CD4-positive, alpha-beta T cell treated with Interleukin-12 subunit alpha and Interleukin-12 subunit beta, for 1 hour (primary cell): ENCODE data around the gene ZNF740.
A peak's percentile ranks its signal among the peaks of the same experiment; 100 is the strongest.
"Not testable (repeated sequence)": the region's sequence is repeated elsewhere in the genome, so short reads cannot be mapped to it uniquely, and the experiment has no call there.

ENCODE experiments used
- DNase-seq: peaks from one replicate; pipeline ENCODE4 v3.0.0-alpha.2; 2020

Gene ZNF740, protein sequence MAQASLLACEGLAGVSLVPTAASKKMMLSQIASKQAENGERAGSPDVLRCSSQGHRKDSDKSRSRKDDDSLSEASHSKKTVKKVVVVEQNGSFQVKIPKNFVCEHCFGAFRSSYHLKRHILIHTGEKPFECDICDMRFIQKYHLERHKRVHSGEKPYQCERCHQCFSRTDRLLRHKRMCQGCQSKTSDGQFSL

DNA sequence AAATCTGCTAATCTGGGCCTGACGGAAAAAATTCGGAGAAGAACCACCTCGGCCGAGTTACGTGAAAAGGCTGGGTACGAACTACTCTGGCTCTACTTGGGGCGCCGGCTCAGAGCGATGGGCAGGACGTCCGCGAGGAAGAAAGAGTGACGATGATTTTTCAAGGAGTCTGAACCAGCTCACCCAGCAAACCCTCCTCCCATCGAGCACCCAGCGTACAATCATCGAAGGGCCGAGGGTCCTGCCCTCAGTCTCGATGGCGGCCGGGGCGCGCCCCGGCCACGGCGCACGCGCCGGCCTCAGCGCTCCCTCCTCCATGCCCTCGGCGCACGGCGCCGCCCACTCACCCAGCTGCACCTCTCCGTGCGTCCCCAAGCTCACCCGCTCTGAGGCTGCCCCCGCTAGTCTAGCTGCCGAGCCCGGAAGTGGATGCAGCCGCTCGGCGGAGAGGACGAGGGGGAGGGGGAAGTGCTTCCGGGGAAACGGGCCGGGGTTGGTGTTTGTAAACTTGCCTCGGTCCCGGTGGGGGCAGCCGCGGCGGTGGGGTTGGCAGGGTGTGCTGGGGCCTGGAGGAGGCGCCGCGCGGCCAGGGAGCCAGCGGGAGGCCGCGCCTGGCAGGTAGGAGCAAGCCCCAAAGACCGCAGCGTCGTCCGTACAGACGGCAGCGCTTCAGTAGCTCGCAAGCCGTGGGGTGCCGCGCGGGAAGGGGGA, at the start of gene ZNF740, which contains the start of gene CSAD:
TSS of gene ZNF740 (plus strand) at position 503 of the 711 bp plus-strand sequence. CDS start 1,262 bp downstream, outside the sequence.
TSS of gene CSAD (minus strand) at position 706 of the 711 bp plus-strand sequence. CDS start 7,455 bp downstream, outside the sequence.
- DNase-seq, result peak; percentile 98

DNA sequence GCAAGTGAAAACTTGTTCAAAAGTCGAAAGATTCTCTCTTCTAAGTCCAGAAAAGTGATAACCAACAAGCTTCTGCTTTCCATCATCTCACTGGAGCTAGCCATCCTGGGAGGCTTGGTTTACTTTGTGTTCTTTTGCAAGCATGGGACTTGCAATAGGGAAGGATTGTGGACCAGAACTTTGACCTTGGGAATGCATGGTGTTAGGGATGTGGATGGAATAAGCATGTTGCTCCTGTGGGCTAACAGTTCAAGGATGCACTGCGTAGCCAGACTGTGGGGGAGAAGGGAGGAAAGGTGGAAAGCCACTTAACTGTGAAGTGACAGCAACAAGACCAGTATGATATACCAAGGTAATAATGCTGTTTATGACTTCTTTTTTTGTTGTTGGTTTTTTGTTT, 48.7 kb upstream of the ZNF740 start:
- no peak for DNase-seq

DNA sequence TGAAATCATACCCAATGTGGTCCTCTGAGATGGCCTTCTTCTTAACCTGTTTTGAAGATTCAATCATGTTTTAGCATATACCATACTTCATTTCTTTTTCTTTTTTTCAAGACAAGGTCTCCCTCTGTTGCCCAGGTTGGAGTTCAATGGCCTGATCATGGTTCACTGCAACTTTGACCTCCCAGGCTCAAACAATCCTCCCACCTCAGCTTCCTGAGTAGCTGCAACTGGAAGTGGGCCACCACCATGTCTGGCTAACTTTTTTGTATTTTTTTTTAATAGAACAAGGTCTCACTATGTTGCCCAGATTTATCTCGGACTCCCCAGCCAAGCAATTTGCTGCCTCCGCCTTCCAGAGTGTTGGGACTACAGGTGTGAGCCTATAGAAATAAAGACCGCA, 46.8 kb upstream of the ZNF740 start:
- no peak for DNase-seq

DNA sequence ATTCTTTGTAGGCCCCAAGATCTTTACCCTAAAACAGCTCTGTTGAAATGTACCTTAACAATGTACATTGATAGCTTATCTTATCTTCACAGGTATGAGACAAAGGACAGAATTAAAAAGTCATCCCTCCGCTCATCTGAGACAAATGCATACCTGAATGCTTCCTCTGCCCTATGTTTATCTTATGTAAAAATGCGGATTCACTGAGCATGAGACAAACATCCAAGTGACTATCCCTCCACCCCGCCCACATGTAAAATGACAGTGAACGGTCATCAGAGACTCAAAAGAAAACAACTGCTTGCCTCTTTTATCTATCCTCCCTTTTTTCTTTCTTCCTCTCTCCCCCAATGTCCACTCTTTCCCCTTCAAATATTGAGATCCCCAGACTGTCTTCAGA, 37.2 kb upstream of the ZNF740 start:
- no peak for DNase-seq

DNA sequence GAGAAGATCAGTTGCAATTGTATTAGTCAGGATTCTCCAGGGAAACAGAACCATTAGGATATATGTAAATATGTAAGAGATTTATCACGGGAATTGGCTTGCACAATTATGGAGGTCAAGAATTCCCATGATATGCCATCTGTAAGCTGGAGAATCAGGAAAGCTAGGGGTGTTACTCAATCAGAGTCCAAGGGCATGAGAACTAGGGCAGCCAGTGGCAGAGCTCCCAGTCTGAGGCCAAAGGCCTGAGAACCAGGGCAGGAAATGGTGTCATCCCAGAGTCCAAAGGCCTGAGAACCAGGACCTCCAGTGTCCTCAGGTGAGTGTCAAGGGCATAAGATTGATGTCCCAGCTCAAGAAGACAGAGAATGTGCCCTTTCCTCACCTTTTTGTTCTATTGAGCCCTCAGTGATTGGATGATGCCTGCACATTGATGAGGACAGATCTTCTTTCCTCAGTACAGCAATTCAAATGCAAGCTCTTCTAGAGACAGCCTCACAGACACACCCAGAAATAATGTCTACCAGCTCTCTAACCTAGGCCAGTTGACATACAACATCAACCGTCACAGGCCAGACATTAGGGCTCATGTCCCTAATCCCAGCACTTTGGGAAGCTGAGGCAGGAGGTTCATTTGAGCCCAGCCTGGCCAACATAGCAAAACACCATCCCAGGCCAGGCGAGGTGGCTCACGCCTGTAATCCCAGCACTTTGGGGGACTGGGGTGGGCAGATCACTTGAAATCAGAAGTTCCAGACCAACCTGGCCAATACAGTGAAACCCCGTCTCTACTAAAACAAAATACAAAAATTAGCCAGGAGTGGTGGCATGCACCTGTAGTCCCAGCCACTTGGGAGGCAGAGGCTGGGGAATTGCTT, 34.9 kb upstream of the ZNF740 start:
- DNase-seq, result no peak

DNA sequence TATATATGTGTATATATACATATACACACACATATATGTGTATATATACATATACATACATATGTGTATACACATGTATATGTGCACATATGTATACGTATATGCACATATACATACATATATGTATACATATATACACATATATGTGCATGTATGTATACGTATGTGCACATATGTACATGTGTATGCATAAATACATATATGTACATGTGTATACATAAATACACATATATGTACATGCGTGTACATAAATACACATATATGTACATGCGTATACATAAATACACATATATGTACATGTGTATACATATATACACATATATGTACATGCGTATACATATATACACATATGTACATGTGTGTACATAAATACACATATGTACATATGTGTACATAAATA, 33.3 kb upstream of the ZNF740 start:
- no peak for DNase-seq

DNA sequence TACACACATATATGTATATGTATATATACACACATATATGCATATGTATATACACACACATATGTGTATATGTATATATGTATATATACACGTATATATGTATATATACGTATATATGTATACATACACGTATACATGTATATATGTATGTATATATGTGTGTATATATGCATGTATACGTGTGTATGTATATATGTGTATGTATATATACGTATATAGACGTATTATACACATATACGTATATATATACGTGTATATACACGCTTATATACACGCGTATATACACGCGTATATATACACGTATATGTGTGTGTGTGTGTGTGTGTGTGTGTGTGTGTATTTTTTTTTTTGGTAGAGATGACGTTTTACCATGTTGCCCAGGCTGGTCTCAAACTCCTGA, 32.9 kb upstream of the ZNF740 start:
- no peak for DNase-seq

DNA sequence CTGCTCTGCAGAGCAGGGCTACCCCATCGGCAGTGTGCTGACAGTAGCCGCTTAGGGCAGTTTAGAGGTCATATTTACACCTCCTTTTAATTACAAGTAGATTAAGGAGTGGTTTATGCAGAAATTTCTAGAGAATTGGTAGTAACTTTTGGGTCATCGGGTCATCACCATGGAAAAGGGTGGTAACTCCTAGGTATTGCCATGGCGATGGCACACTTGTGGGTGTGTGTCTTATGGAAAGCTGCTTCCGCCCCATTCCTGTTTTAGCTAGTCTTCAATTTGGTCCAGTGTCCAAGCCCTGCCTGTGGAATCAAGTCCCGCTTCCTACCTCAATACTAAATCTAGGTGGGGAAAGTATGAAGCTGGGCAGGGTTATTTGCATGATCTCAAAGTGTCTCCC, 29.5 kb upstream of the ZNF740 start:
- DNase-seq, result no peak

DNA sequence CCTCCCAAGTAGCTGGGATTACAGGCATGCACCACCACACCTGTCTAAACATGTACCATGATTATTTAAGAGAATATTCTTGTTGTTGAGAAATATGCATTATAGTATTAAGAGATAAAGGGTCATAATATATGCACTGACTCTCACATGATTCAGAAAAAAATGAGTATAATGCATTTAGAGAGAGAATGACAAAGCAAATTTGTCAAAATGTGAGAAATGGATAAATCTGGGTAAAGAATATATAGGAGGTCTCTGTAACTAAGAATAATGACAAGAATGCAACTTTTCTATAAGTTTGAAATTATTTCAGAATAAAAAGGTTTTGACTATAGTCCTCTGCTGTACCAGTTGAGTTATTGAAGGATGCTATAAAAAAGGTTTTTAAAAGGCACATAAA, 28.1 kb upstream of the ZNF740 start:
- DNase-seq, result no peak

DNA sequence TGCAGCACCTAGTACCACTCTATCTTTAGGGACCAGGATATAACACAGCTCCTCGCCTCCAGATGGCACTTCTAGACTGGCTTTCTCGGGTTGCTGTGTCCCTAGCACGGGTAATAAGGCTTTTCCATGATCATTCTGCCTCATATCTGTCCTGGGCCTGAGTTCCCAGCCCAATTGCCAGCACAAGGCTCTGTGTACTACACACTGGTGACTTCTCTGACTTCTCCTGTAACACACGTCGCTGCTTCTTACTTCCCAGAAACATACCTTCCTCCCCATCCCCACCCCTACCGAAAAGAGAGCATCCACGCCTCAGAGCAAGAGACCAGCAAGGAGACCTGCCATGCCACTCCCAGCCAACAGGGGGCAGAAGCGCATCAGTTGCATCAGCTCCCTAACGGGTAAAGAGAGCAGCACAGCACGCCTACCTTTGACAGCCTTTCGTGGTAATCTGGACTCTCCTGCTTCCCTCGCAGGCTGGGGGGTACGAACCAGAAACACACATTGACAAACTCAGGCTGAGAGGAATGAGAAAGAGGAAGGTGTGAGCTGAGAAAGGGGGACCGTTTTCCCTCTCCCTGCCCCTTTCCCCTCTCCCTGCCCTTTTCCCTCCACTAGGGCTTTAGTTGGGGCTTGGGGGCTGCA, 21.2 kb upstream of the ZNF740 start:
- peak; percentile 91 for DNase-seq

DNA sequence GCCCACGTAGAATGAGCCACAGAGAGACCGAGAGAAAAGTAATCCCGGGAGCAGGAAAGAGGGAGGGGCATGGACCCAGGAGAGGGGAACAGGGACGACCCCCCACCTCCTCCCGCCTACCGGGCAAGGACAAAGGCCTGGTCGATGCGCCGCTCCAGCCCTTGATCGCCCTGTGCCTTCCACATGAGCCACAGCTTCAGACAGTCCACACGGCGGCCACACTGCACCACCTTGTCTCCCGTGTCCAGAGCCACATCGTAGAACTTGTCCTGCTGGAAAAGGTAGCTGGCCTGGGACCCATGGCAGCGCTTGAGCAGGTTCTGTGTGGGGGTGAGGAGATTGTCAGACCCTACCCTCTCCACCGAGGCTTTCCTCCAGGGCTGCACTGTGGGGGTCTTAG, 20.5 kb upstream of the ZNF740 start:
- DNase-seq, result no peak

DNA sequence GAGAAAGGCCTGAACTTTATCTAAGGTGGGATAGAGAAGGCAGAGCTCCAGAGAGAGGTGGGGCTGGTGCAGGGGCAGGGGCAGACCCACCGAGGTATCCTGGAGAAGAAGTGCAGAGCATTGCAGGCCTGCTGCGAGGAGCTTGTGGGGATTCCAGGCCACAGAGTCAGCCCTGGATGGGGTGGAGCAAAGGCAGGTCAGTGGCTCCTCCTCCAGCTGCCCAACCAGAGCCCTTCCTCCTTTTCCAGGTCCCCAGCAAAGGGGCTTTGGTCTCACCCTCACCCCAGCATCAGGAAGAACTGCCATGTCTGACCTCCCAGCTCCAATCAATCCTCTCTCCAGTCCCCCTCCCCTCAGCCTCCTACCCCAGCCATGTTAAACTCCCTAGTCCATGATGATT, 19.8 kb upstream of the ZNF740 start:
- no peak for DNase-seq

DNA sequence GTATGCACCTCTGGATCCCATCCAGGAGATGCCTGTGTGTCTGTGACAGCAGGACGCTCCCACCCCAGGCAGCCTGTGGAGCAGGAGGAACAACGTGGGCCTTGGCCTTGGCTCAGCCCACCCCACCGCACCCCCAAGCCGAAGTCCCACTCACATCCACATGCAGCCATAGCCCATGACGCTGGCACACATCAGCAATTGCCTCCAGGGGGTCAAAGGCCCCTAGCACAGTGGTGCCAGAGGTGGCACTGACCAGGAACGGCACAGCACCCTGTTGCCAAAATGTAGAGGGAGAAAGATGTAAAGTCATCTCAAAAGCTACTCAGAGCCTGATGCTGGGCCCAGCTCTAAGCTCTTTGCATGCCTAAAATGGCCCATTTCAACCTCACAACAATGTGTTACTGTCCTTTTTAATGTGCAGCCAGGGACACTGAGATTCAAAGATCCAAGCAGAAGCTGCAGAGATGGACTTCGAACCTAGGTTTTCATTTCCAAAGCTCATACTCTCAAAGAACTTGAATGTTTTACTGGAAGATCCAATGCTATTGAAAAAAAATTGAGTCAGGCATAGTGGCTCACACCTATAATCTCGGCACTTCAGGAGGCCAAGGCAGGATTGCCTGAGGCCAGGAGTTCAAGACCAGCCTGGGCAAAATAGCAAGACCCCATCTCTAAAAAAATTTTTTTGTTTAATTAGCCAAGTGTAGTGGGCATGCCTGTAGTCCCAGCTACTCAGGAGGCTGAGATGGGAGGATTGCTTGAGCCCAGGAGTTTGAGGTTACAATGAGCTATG, 19.2 kb upstream of the ZNF740 start:
- no peak for DNase-seq

DNA sequence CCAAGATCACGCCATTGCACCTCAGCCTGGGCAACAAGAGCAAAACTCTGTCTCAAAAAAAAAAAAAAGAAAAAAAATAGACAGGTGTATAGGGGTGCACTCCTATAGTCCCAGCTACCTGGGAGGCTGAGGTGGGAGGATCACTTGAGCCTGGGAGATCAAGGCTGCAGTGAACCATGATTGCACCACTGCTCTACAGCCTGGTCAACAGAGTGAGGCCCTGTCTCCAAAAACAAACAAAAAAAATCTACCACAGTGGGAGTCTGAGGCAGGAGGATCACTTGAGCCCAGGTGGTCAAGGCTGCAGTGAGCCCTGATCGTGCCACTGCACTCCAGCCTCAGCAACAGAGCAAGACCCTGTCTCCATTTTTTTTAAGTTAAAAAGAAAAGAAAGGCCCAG, 17.5 kb upstream of the ZNF740 start:
- not testable (repeated sequence) for DNase-seq

DNA sequence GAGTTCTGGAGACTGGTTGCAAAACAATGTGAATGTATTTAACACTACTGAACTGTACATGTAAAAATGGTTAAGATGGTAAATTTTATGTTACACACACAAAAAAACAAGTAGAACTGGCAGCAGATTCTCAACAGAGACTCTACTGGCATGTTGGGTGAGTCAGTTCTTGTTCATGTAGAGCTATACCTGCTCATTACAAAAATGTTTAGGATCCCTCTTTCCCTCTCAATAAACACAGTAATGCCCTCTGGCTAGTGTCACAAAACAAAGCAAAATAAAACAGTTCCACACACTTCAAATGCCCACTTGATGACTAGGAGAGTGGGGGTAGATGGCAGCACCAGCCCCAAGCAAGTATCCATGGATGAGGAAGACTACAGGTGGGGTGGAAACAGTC, 13.7 kb upstream of the ZNF740 start:
- no peak for DNase-seq

DNA sequence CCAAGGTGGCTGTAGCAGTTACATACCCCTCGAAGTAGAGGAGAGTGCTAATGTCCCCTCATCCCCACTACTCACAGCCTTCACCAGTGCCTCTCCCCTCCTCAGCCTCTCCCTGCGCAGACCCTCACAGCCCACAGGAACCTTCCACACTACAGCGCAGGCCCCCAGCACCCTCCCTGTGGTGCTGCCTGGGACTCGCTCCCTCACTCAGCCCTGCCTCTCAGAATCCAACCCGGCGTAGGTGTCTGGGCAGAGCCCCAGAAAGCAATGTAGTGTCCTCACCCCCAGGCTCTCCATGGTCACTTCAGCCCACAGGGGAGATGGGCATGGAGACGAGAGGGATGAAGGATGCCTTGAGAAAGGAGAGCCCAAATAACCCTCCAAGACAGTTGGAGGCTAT, 10.9 kb upstream of the ZNF740 start:
- DNase-seq, result no peak

DNA sequence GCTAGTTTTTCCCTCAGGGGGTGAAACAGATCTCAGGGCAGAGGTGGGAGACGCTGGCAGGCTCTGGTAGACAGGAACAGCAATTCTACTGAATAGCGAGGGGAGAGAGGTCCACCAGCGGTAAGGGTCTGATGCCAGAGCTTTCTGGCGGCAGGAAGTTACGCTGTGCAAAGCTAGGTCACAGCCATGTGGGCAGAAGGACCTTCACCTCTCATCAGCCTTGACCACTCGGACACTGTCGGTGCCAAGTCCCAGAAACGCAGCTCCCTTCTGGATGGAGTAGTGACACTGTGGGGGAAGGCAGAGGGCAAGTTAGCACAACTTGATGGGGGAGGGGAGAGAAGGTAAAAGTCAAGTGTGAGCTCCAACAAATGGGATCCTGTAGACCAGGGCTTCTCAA, 10.3 kb upstream of the ZNF740 start:
- no peak for DNase-seq

DNA sequence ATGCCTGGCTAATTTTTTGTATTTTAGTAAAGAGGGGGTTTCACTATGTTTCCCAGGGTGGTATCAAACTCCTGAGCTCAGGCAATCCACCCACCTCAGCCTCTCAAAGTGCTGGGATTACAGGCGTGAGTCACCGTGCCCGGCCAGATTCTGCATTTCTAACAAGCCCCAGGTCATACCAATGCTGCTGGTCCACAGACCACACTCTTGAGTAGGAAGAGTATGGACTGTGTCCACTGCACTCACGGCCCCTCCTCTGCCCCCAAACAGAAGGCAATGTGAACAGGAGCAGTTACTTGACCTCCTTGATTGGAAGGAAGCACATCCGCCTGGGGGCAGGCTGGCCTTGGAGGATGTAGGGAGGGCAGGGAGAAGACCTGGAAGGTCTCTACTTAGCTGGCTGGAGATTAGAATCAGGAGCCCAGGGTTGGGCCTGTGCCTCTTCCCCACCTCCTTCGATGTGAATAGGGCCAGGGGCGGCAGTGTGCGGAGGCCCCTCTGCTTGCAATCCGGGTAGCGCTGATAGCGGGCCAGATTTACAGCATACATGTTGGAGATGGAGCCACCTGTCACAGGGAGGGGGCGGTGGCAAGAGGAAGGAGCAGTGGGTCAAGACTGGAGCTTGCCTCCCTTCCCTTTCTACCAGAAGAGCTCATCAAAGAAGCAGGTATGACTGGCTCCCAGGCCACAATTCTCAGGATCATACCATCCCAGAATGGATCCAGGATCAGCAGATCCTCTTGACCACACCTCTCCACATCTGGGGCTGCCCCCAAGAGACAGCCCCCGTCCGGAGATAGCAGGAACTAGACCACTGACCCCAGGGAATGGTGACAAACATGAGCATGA, 9.4 kb upstream of the ZNF740 start:
- DNase-seq, result no peak

DNA sequence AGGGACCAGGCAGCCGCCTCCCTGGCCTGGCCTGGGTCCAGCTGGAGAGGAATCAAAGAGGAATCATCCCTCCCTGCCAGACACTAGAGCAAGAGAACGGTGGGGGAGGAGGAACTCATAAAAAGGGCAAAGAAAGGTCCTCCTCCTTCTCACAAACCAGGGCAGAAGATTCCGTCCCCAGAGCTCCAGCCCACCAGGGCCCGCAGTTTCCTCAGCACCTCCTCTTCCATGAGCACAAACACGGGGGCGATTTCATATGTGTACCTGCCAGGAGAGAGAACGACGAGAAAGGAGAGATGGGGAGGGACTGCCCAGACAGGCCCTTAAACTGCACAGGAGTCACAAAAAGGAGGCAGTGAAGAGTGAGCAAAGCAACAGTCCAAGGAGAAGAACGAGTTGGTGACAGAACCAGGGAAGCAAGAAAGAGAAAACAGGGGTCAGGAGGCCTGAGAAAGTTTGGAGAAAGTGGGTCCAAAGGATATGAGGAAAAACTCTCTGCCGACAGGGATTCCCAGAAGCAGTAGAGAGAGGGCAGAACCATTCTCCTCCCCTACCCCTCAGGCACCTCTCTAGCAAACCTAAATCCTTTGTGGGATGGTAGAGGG, 8.7 kb upstream of the ZNF740 start:
- DNase-seq, result no peak

DNA sequence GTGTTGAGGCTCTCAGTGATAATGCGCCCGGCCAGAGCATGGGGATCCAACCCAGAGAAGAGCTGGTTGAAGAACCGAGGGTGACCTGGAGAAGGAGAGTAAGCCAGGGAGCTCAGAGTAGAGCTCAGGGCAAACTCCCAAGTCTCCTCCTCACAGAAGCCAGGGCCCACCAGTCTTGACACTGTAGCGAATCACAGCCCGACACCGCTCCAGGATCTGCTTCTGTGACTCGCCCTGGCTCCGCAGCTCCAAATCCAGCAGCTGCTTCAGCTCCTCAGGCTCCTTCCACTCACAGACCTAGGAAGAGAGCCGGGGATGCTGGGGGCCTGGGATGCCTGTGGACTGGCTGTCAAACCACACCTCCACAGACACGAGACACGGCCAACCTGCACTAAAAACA, 8.2 kb upstream of the ZNF740 start:
- no peak for DNase-seq
